ENCODE results near the gene LPP. TPM values are rescaled to one million over a fixed set of nuclear protein-coding genes. Genes with fewer than 3 reads are reported as not detected.

The LPP gene
- total RNA-seq, 1 donor from 2014 or later: 54.9 TPM

DNA sequence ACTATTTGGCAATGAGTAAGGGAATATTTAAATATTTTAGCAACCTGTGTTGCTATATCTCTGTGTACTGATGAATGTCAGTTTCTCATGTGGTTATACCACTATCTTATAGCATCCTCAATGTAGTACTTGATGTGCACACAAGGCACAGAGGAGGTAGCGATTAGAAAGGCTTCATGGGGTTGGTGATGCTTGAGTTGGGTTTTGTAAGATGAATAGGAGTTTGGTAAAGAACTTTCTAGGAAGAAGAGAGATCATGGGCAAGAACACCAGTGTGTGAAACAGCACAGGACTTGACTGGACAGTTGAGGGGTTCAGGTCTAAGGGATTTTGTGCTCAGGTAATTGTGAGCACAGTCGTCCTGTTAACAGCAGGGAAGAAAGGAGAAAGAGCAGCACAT lies 38.1 kb downstream of the LPP start:
- intact Hi-C loops (cut with micrococcal nuclease): no loop called here

DNA sequence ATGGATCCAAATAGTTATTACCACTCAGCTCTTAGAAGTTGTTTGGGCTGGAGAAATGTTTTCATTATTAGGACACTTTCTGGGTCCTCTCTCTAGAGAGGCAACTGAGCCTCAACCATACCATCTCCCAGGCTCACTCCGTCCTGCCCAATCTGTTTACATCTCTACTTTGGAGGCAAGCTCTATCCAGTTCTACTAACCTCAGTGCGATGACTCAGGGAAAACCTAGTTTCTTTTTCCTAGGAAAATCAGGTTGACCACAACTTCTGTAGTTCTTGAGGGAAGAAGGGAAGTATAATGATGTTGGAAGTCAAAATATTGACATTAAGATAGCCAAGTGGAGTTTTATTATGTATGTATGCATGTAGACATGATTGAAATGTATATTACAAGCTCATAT lies 40.4 kb downstream of the LPP start:
- intact Hi-C loops (cut with micrococcal nuclease): no loop called here

DNA sequence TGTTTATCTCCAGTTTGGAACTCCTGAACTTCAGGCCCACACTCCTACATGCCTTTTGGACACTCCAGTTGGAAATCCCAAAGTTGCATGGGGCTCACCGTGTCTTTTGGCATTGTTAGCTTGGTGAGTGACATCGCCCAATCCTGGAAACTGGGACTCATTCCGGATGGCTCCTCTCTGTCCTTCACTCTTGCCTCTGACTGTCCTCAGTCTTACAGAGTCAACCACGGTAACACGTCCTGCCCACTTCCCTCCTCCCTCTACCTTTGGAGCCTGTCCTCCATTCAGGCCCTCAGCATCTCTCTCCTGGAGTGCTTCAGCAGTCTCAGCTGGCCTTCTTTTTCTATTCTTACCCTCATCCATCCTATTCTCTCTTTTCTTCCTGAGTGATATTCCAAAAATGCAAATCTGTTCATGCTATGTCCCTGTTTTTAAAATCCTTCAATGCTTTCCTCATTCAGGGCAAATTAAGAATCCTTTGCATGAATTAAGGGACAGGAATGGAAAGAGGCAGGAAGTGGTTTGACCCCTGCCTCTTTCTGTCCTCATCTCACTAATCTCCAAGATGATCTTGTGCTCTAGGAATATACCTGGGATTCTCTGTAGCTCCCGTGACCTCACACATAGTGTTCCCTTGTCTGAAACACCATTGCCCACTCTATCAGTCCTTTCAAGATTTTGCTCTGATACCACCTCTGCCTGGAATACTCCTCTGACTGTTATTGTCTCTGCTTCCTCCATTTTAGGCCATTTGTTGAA lies 42.5 kb downstream of the LPP start:
- intact Hi-C loops (cut with micrococcal nuclease): no loop called here

DNA sequence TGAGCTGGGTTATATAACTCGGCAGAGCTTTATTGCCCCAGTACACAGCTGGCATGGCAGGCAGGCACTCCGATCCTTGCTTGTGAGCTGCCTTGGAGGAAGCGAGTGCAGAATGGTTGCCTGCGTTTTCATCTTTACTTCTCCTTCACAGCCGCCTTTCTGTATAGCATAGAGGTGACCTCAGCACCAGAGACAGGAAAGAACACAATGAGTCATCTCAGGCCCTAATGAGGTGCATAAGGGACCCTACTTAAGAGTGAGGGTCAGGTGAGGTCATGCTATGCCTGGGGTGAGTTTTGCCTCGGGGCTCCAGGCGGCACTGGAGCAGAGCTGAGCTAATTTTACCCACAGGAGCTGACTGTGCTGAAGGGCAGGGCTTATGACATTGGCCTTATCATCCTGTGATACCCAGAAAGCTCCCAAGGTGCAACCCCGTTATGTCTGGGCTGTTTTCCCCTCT lies 43.5 kb downstream of the LPP start:
- intact Hi-C loops (cut with micrococcal nuclease): no loop called here

DNA sequence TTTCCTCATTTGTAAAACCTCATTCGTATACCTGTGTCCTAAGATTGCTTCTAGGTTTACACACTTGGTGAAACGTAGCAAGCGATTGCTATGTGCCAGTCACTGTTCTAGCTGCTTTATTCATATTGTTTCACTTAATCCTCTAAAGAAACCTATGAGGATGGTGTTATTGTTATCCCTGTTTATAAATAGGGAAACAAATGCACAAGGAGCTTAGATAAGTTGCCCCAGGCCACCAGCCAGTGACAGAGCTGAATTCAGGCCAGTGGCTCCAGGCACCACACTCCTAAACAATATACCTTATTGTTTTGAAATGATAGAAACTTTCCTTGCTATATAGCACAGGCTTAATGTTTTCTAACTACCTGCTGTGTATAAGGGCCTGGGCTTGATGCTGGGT lies 44.0 kb downstream of the LPP start:
- intact Hi-C loops (cut with micrococcal nuclease): no loop called here

DNA sequence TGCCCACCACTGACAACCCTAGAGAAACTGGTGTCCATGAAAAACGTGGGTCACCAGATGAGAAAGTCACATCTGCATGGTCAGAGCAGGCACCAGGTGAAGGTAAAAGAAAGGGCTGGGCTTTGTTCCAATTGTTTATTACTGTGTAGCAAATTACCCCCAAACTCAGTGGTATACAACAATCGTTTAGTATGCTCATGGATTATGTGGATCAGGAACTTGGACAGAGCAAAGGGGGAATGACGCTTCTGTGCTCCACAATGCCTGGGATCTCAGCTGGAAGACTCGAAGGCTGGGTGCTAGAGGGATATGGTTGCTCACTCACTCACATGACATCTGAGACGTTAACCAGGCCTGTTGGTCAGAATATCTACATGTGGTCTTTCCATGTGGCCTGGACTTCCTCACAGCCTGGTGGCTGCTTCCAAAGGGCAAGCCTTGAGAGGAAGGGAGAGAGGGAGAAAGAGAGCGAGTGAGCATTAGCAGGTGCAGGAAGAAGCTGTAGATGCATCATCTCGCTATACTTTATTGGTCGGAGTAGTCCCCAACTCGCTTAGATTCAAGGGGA lies 44.9 kb downstream of the LPP start:
- intact Hi-C loops (cut with micrococcal nuclease): no loop called here

DNA sequence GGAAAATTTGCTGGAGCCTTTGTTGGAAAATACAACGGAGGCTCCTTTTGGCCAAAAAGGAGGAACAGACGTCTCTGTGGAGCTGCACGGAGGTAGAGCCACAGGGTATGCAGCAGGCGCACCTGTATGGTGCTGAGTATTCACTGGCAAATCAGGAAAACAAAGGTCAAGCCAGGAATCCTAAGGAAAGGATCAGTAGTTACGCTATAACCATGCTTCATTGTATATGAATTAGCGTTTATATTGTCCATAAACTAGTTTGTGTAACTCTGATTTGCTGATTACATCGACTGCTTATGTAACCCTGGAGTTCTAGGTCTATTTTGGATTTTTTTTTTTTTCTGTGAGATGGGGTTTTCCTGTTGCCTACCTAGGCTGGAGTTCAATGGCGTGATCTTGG lies 45.4 kb downstream of the LPP start:
- intact Hi-C loops (cut with micrococcal nuclease): no loop called here

DNA sequence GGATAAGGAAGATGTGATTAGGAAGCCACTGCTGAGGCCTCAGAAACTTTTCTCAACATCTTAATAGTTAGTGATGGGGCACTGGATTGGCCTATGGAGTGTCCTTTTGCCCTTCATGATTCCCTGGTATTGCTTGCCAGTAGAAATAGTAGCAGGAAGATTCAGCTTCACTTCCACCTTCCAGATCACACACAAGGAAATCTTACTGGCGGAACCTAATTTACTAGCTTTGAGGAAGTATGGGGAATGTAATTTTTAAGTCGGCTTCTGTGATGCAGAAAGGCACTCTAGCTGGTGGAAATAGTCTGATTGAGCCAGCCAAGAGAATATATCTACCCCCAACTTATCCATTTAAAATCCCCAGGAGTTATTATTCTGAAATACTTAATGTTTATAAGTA lies 46.5 kb downstream of the LPP start:
- intact Hi-C loops (cut with micrococcal nuclease): loop anchor here (5.0 kb wide), 1 partner anchor 223 kb away; no protein-coding TSS in a partner anchor

DNA sequence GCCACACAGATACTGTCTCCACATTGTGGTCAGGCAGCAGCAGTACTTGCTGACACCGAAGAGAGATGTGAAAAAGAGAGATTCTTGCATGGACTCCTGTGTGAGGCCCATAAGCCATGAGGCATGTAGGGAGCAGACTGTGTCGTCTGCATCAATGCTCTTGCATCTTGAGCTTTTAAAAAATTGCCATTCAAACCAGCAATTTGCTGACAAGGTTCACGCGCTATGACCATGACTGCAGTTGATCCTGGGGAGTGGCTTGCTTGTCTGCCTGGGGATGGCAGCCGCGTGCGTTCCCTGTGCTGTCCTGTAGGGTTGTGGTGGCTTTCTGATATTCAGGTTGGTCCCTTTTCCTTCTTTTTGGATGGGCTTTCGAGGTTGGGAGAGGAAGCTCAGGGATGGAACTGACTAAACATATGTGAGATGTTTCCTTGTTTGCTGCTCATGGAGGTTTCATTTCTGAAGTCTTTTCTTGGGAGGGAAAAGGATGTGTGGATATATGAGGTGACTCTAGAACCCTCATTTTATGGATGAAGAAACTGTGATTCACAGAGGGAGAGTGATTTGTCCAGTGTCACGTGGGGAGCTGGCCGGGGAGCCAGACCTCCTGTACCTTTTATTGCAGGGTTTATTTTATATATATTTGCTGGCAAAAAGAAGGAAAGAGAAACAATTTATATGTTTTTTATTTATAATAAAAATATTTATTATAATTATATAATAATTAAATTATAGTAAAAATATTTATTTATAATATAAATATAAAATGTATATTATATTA lies 48.6 kb downstream of the LPP start:
- intact Hi-C loops (cut with micrococcal nuclease): loop anchor here (1.0 to 5.0 kb wide), 3 partner anchors 48 to 460 kb away; partner anchors contain the start of gene LPP

DNA sequence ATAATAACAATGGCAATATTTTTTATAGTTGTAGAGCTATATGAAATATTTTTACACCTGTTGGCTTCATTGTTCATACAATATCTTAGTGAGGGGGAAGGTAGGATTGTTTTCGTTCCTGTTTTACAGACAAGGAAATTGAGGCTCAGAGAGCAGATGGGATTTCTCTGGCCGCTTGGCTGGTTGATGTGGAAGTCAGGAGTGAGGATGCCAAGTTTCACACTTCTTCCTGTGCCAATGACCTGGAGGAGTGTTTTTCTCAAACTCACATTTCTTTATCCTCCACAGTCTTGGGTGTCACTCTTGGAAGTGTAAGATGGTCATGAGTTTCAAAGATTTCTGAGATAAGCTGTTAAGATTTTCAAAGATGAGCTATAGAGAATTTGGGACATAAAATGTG lies 50.6 kb downstream of the LPP start:
- intact Hi-C loops (cut with micrococcal nuclease): loop anchor here (5.0 kb wide), 1 partner anchor 227 kb away; no protein-coding TSS in a partner anchor

DNA sequence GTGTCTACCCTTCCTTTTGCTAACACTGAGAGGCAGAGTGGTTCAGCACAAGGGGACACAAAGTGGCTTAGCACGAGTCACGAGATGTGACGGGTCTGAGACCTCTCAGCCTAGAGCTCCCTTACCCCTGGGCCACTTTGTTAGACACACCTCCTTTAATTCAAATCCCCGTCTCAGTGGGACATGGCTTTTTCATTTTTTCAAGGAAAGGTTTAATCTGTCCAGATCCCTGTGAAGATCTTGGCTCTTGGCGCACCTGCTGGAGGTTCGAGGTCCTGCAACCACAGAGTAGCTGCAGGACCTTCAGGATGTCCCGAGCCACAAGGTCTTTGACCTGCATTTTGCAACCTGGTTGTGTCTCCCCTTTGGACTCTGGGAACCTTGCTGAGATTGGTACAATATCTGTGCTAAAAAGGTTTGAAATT lies 52.0 kb downstream of the LPP start:
- intact Hi-C loops (cut with micrococcal nuclease): no loop called here

DNA sequence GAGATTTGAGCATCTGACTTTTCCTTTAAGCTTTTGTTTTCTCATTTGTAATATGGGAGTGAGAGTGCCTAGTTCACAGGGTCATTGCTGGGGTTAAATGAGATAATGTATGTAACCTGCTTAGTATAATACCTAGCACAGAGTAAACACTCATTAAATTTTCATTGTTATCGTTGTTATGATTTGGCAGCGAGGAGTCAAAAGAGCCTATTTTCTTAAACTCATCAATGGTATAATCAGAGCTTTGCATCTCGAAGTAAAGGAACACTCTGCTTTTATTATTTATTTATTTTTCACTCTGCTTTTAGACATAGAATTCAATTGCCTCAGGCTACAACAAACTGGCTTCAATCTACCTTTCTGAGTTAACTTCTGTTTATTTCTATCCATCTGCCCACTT lies 52.8 kb downstream of the LPP start:
- intact Hi-C loops (cut with micrococcal nuclease): no loop called here

DNA sequence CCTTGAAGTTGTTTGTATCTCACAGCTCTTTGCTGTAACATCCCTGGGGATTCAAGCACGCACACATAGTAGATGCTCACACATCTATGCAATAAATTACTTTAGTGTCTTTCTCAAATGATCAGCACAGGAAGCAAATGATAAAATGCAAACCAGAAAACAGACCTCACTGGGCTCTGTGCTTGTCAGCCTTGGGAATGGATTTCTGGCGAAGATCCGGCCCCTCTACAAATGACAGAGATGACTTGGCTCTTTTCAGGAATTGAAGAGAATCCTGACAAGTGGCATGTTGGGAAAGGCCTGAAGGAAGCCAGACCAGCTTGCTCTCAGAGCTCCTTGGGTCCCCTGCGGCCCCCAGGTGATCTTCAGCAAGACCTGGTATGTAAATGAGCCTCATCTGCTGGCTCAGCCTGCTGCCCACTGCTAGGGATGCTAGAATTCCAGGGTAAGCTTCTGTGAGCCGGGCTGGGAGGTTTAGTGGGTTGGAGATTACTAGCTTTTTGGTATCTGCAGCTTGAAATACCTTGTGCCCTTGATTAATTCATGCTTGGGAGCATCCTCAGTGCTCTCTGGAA lies 54.1 kb downstream of the LPP start:
- intact Hi-C loops (cut with micrococcal nuclease): no loop called here

DNA sequence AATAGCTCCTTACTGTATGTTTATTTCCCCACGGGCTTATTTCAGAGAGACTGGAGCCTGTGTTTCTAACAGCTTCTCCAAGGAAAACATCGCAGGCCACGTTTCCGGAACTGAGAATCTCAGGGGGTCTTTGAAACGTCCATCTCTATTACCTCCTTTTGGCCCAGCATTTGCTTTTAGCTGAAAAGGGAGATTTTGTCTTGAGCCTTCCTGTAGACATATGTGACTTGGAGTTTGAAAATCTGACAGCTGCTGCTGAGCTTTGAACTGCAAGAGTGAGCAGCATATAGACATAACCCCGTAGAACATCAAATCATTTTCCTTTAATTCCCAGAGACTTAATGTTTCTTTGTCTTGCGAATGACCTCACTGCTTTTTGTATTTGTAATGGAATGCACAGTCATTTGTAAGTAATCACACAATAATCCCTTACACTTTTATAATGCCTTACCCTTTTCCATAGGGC lies 54.6 kb downstream of the LPP start:
- intact Hi-C loops (cut with micrococcal nuclease): no loop called here

DNA sequence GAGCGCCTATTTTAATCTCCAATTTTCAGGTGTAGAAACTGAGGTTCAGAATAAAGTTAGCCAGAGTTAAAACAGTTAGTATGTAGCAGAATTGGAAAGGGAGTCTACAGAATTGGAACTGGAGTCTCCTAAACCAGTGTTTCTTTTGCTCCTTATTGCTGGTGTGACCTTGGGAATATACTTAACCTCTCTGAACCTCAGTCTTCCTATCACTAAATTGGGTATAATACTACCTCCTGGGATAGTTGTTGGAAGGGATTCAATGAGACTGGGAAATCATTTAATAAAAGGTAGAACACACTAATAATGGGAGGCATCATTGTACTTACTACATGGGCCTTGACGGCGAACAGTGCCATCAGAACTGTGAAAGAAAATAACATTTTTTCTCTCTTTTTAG lies 55.1 kb downstream of the LPP start:
- intact Hi-C loops (cut with micrococcal nuclease): no loop called here

DNA sequence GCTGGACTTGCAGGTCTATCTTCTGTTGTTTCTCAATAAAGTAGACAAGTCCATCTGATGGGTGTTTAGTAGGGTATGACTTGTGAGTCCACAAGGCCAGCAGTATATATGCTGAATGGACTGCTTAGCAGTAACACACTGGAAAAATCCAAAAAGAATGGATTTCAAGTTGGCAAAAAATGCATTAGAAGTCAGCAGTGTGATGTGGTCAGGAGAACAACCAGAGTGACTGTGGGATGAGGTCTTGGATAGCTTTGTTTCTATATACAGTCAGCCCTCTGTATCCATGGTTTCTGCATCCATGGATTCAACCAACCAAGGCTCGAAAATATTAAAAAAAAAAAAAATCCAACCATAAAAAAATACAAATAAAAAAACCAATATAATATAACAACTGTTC lies 55.8 kb downstream of the LPP start:
- intact Hi-C loops (cut with micrococcal nuclease): no loop called here

DNA sequence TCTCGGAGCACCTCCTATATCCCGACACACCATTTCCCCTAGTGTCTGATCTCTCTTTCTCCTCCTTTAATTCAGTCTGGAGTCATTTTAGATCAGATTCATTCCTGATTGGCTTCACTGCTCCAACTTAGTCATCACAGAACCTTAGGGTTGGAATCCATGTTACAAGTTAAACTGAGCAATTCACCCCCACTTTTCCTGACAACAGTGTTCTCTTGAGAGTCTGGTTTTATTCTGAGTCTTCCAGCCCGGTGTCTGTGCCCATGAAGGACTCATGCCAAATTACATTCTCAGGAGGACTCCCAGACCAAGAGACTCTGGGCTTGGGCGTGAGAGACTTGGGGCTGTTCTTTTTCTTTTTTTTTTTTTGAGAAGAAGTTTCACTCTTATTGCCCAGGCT lies 57.5 kb downstream of the LPP start:
- intact Hi-C loops (cut with micrococcal nuclease): no loop called here

DNA sequence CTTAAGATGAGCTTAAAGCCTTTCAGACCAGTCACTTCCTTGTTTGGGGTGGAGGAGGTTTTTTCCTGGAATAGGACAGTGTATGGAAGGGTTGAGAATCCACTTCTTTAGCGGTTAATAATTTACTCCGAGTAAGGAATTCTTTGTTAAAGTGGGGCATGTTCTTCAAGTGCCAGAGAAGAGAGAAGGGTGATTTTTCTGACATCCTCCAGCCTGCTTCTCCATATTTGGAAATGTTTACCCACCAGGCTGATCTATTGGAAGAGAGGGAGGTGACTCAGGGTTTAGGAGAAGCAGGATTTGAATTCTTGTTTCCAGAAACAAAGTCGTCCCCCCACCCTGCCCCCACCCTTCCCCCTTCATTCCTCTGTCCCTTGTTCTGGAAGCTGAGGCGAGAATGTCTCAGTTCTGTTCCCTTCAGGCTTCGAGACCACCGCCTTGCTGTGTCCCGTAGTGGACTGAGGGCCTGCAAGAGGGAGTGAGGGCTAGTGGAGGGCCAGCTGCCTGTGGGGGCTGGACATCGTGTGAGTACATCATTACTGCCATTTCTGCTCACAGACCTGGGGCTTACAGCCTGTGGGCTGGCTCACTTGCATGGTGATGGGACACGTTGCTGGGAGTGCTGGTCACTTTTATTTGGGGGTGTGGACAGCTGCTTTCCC lies 58.5 kb downstream of the LPP start:
- intact Hi-C loops (cut with micrococcal nuclease): no loop called here

DNA sequence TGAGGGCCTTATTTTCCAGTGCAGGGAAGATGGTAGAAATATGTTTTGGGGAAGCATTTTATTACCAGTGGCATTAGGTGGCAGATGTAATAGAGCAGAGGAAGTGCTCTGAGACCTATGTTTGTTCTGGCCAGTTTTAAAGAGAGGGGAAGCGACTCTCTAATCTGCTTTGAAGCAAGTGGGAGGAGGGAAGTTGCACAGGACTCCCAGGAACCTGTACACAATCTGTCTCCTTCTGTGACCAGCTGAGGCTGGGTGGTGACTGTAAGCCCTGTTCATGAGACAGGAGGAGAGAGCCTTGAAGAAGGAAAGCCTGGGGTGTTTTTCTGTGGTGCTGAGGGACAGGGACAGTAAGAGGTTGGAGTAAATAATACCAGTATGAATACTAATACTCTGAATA lies 60.5 kb downstream of the LPP start:
- intact Hi-C loops (cut with micrococcal nuclease): no loop called here

DNA sequence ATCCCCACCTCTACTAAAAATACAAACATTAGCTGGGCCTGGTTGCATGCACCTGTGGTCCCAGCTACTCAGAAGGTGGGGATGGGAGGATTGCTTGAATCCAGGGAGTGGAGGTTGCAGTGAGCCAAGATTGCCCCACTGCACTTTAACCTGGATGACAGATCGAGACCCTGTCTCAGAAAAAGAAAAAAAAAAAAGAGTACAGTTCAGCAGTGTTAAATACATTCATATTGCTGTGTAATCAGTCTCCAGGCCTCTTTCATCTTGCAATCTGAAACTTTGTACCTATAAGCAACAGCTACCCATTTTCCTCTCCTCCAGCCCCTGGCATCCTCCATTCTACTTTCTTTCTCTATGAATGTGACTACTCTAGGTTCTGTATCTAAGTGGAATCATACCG lies 61.2 kb downstream of the LPP start:
- intact Hi-C loops (cut with micrococcal nuclease): no loop called here

DNA sequence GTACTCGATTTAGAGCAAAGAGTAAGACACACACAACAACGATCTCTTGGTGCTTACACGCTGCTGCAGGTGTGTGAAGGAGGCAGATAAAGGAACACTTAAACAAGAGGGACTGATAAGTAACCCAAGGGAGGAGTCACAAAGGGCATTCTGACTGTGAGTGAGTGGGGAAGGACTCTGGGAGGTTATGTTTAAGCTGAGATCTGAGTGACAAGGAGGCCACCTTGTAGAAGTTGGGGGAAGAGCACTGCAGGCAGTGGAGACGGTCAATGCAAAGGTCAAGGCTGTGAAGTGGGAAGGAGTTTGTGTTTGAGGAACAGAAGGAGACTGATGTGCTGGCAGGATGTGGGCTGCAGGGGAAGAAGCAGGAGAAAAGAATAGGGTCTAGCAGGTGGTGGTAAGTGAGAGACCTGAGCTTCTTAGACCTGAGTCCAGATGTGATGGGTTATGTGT lies 63.1 kb downstream of the LPP start:
- intact Hi-C loops (cut with micrococcal nuclease): no loop called here
